Endothelial cell (in vitro differentiated cells): Measurements from ENCODE around the gene RINL. TPM values are rescaled to one million over a fixed set of nuclear protein-coding genes. Genes with fewer than 3 reads are reported as not detected.

Experiments used
- DNase-seq: peaks from one replicate; pipeline ENCODE4 v3.0.0; 2021; ENCODE audit warnings: low spot score
- H3K27ac Mint-ChIP-seq: one replicate; pipeline ENCODE4 v1.8.0; 2021; ENCODE audit warnings: mixed read lengths, inconsistent platforms; ENCODE audit not compliant: unreplicated experiment
- H3K27me3 Mint-ChIP-seq: one replicate; pipeline ENCODE4 v1.8.0; 2021; ENCODE audit warnings: mild to moderate bottlenecking, moderate library complexity, mixed read lengths, inconsistent platforms; ENCODE audit not compliant: unreplicated experiment
- H3K36me3 Mint-ChIP-seq: one replicate; pipeline ENCODE4 v1.8.0; 2021; ENCODE audit warnings: mild to moderate bottlenecking, low read depth, mixed read lengths, inconsistent platforms; ENCODE audit not compliant: unreplicated experiment
- H3K4me1 Mint-ChIP-seq: one replicate; pipeline ENCODE4 v1.8.0; 2021; ENCODE audit warnings: mild to moderate bottlenecking, mixed read lengths, inconsistent platforms; ENCODE audit not compliant: unreplicated experiment
- H3K4me3 Mint-ChIP-seq: one replicate; pipeline ENCODE4 v1.8.0; 2021; ENCODE audit warnings: mild to moderate bottlenecking, mixed read lengths, inconsistent platforms; ENCODE audit not compliant: unreplicated experiment
- H3K9me3 Mint-ChIP-seq: one replicate; pipeline ENCODE4 v1.8.0; 2021; ENCODE audit warnings: mixed read lengths, inconsistent platforms; ENCODE audit not compliant: unreplicated experiment
- total RNA-seq: library from RNA; stranded (reverse); fragmentation: NEBNext Ultra II Directional; extraction: Animal tissue kit (Norgen Biotek cat#: 25700); gene quantifications from one replicate; pipeline ENCODE4 v1.2.1, GENCODE V29; 2021; ENCODE audit not compliant: unreplicated experiment
- TF ChIP-seq, protein P1 (sequence below): fragments of 200-600 bp; sonication (generic); IDR thresholded peaks from one replicate; pipeline ENCODE4 v1.5.0; 2021; ENCODE audit warnings: antibody characterized with exemption; ENCODE audit not compliant: unreplicated experiment

RINL gene
- total RNA-seq, 1 donor from 2014 or later, result 5.6 TPM

DNA sequence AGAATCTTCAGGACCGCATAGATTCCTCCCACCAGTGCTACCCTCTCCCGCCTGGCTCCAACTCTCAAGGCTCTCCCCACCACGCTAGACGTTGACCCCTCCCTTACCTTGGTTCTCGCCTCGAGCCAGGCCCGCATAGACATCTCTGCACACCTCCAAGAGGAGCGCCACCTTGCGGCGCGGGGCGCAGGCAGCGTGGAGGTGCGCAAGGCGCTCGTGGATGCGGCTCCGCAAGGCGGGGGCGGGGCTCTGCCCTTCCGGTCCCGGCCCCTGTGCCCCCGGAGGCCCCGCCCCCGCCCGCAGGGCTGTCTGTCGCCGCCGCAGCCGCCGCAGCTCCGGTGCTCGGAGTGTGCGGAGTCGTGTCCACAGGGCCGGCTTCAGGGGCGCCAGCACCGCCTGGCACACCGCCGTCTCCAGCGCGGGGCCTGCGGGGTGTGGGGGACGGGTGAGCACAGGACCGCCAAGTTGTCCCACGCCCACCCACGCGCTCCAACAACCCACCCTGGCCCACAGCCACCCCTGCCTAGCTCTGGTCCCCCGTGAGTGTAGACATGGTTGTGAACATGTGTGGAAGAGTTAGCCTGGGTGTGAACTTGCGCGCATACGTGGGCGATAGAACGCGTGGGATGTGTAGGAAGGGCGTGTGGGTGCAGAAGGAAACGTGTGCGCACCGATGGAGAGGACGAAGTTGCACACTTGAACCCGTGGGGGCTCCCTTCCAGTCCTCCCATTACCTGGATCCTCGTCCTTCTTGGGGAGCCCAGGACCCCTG lies 8.1 kb downstream of the RINL start:
- H3K27ac Mint-ChIP-seq, result no peak overlapping the region
- DNase-seq, result peak; percentile 68
- peaks cover 7% of the 10 kb centered on the region for H3K4me1 Mint-ChIP-seq
- H3K27me3 Mint-ChIP-seq, result no peaks in the 10 kb centered on the region
- H3K4me3 Mint-ChIP-seq, result peak overlapping the region; percentile 37
- no peaks in the 10 kb centered on the region for H3K9me3 Mint-ChIP-seq
- TF ChIP-seq, protein P1, sequence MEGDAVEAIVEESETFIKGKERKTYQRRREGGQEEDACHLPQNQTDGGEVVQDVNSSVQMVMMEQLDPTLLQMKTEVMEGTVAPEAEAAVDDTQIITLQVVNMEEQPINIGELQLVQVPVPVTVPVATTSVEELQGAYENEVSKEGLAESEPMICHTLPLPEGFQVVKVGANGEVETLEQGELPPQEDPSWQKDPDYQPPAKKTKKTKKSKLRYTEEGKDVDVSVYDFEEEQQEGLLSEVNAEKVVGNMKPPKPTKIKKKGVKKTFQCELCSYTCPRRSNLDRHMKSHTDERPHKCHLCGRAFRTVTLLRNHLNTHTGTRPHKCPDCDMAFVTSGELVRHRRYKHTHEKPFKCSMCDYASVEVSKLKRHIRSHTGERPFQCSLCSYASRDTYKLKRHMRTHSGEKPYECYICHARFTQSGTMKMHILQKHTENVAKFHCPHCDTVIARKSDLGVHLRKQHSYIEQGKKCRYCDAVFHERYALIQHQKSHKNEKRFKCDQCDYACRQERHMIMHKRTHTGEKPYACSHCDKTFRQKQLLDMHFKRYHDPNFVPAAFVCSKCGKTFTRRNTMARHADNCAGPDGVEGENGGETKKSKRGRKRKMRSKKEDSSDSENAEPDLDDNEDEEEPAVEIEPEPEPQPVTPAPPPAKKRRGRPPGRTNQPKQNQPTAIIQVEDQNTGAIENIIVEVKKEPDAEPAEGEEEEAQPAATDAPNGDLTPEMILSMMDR, result peak; percentile 65
- H3K36me3 Mint-ChIP-seq, result peaks cover 4% of the 10 kb centered on the region

GRCh38 chr19:38869160-38869835 lies 8.8 kb downstream of the RINL start:
- Mint-ChIP-seq H3K9me3 (no peaks in the 10 kb centered on the region), H3K27ac (no peak overlapping the region), H3K27me3 (no peaks in the 10 kb centered on the region), H3K4me3 (peak overlapping the region; percentile 37), H3K4me1 (peaks cover 7% of the 10 kb centered on the region), H3K36me3 (peaks cover 4% of the 10 kb centered on the region)
- TF ChIP-seq, protein P1, result no peak
- no peak for DNase-seq

DNA sequence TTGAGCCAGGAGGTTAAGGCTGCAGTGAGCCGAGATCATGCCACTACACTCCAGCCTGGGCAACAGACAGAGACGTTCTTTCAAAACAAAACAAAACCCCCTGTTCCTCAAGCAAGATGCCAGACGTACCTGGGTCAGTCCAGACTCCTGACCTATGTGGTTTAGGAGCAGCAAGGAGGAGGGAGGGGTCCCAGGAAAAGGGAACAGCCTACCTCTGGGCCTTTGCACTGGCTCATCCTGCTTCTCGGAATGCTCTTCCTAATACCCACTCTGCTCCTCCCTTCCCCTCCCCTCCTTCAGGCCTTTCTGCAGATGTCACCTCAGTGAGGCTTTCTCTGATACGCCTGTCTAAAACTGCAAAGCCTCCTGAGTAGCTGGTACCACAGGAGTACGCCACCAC lies 9.5 kb downstream of the RINL start:
- Mint-ChIP-seq H3K36me3 (peaks cover 4% of the 10 kb centered on the region), H3K4me3 (no peak overlapping the region), H3K4me1 (peaks cover 7% of the 10 kb centered on the region), H3K9me3 (no peaks in the 10 kb centered on the region), H3K27ac (no peak overlapping the region), H3K27me3 (no peaks in the 10 kb centered on the region)
- no peak for DNase-seq
- TF ChIP-seq, protein P1, result no peak

DNA sequence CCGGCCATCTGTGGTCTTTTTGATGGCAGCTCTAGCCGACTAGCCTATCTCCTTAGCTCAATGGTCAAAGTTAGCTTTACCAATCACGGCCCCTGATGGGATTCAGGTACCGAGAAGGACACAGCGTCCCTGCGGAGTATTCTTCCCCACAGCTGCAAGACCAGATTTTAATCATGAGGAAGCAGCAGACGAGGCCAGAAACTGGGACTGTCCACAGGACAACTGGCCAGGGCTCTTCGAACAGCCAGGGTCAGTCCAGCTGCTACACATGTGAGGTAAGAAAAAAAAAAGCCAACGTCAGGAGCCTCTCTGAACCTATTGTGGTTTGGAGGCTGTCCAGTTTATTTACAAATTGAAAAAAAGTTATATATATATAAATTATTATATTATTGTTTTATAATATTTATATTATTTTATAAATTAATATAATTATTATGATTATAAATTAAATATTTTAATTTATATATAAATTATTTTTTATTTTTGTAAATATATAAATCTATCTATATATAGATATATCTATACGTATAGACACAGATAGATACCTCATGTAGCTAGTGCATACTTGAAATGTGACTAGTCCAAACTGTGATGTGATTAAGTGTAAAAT lies 10.8 kb downstream of the RINL start:
- Mint-ChIP-seq H3K27ac (no peak overlapping the region), H3K9me3 (no peaks in the 10 kb centered on the region), H3K36me3 (no peaks in the 10 kb centered on the region), H3K4me3 (no peak overlapping the region), H3K27me3 (peaks cover 3% of the 10 kb centered on the region), H3K4me1 (peaks cover 3% of the 10 kb centered on the region)
- no peak for DNase-seq
- TF ChIP-seq, protein P1, result no peak
